Keratinocyte (primary cell): Measurements from ENCODE around the gene AKT1S1. TPM values are rescaled to one million over a fixed set of nuclear protein-coding genes. Genes with fewer than 3 reads are reported as not detected.

Source experiments
- DNase-seq: peaks from one replicate; pipeline ENCODE4 v3.0.0-alpha.2; 2011; ENCODE audit warnings: low read depth, missing footprints, low spot score
- FAIRE-seq: peaks from 2 replicates; lab custom pipeline; 2011; peaks lifted over from hg19 to GRCh38; lab: Jason Lieb, UNC
- H2AFZ ChIP-seq: 2 replicates; pipeline ENCODE4 v1.6.0; 2012; ENCODE audit warnings: low read length, control low read depth, inconsistent platforms; ENCODE audit not compliant: control insufficient read depth
- H3K27ac ChIP-seq: 2 replicates; pipeline ENCODE4 v1.5.1; 2011; ENCODE audit warnings: low read length; ENCODE audit not compliant: control insufficient read depth, insufficient read depth
- H3K27me3 ChIP-seq: 3 replicates; pipeline ENCODE4 v1.6.0; 2011; ENCODE audit warnings: low read length; ENCODE audit not compliant: control insufficient read depth, insufficient read depth; ENCODE audit errors: extremely low read depth
- H3K36me3 ChIP-seq, 2 experiments: 2 replicates in 1 of 2; 3 replicates in 1 of 2; pipeline ENCODE4 v1.5.1; 2011; ENCODE audit warnings: low read length in 2 of 2, mild to moderate bottlenecking in 1 of 2; ENCODE audit not compliant: control insufficient read depth in 2 of 2, insufficient read depth in 2 of 2; ENCODE audit errors: extremely low read depth in 1 of 2
- H3K4me1 ChIP-seq: 3 replicates; pipeline ENCODE4 v1.5.1; 2011; ENCODE audit warnings: low read length; ENCODE audit not compliant: control insufficient read depth, insufficient read depth; ENCODE audit errors: extremely low read depth
- H3K4me2 ChIP-seq: 3 replicates; pipeline ENCODE4 v1.6.0; 2011; ENCODE audit warnings: low read depth, low read length; ENCODE audit not compliant: control insufficient read depth, insufficient read depth; ENCODE audit errors: extremely low read depth
- H3K4me3 ChIP-seq, 3 experiments: fragments of 200-600 bp in 1 of 3; sonication (generic) in 1 of 3; 2 replicates in 2 of 3; 3 replicates in 1 of 3; pipeline ENCODE4 v1.5.1; 2011 to 2016; ENCODE audit warnings: low read length in 3 of 3, mild to moderate bottlenecking in 3 of 3, control low read depth in 2 of 3, inconsistent platforms in 1 of 3, low read depth in 1 of 3, mixed read lengths in 1 of 3, mixed run types in 1 of 3, moderate library complexity in 1 of 3; ENCODE audit not compliant: control insufficient read depth in 2 of 3, insufficient read depth in 2 of 3; ENCODE audit errors: extremely low read depth in 1 of 3
- H3K79me2 ChIP-seq: 2 replicates; pipeline ENCODE4 v1.6.0; 2012; ENCODE audit warnings: low read length; ENCODE audit not compliant: control insufficient read depth, insufficient read depth
- H3K9ac ChIP-seq: 3 replicates; pipeline ENCODE4 v1.6.0; 2011; ENCODE audit warnings: low read length; ENCODE audit not compliant: control insufficient read depth, insufficient read depth; ENCODE audit errors: extremely low read depth
- H3K9me1 ChIP-seq: 3 replicates; pipeline ENCODE4 v1.6.0; 2011; ENCODE audit warnings: low read length; ENCODE audit not compliant: control insufficient read depth, insufficient read depth; ENCODE audit errors: extremely low read depth
- H3K9me3 ChIP-seq: 2 replicates; pipeline ENCODE4 v1.5.1; 2012; ENCODE audit warnings: low read depth, low read length; ENCODE audit not compliant: control insufficient read depth
- H4K20me1 ChIP-seq: 3 replicates; pipeline ENCODE4 v1.6.0; 2011; ENCODE audit warnings: low read length; ENCODE audit not compliant: control insufficient read depth, insufficient read depth; ENCODE audit errors: extremely low read depth
- CTCF ChIP-seq, 3 experiments: IDR thresholded peaks in 1 of 3; conservative IDR thresholded peaks in 1 of 3; optimal IDR thresholded peaks in 1 of 3; 2 replicates in 2 of 3; 3 replicates in 1 of 3; pipeline versions ENCODE3 to v1.5.1; 2011; ENCODE audit warnings: low read length in 3 of 3, mild to moderate bottlenecking in 3 of 3, moderate library complexity in 2 of 3, control low read depth in 1 of 3, inconsistent platforms in 1 of 3; ENCODE audit not compliant: insufficient read depth in 2 of 3; ENCODE audit errors: extremely low read depth in 1 of 3
- EZH2 ChIP-seq: IDR thresholded peaks from one replicate; pipeline ENCODE4 v1.6.1; 2012; ENCODE audit warnings: inconsistent platforms, mild to moderate bottlenecking, low read length, moderate library complexity
- dilution Hi-C: fragments of 300-500 bp; cut with MboI; formaldehyde crosslinking; loops from one replicate; pipeline ENCODE4 v1.7.0; 2020; ENCODE audit warnings: low sequenced_read_pairs; ENCODE audit not compliant: extremely low pct_ligation_motif_present
- polyA plus RNA-seq, 5 experiments: library from polyadenylated mRNA; depleted of rRNA in 3 of 5; stranded (reverse) in 3 of 5; stranded (forward) in 1 of 5; unstranded in 1 of 5; fragments of >200 nt; gene quantifications; 1 replicate in 1 of 5; 2 replicates in 3 of 5; 3 replicates in 1 of 5; pipeline versions ENCODE4 v1.2.1 to v1.2.3, GENCODE V29; 2011 to 2012; ENCODE audit warnings: missing spikeins in 2 of 5, low read depth in 1 of 5, low replicate concordance in 1 of 5

AKT1S1 gene
- polyA plus RNA-seq, 1 donor (not counting 4 experiments of a cell fraction or from before 2014, with no cell fraction given): 27.2 TPM

DNA sequence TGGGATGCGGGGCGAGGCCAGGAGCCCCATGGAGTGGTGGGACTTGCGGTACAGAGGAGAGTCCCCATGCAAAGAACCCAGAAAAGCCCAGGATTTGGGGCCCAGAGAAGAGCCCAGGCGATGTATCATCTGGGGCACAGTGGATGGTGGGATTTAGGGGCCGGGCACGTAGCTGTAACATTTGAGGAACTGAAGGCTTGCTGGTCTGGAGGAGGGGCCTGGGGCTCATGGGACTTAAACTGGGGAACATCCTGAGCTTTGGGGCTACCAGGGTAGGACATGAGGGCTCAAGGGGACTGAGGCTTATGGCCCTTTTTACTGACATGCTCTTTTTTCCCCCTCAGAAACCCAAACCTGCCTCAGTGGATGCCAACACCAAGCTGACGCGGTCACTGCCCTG lies 45.6 kb downstream of the AKT1S1 start:
- H3K79me2 ChIP-seq: no peaks in the 10 kb centered on the region
- H3K9me3 ChIP-seq: no peaks in the 10 kb centered on the region
- no peaks in the 10 kb centered on the region for H3K27me3 ChIP-seq
- no peaks in the 10 kb centered on the region for H3K4me1 ChIP-seq
- H3K36me3 ChIP-seq: peaks cover 14 to 52% of the 10 kb centered on the region in 2 experiments
- no peak overlapping the region for H3K4me3 ChIP-seq
- no peak for DNase-seq
- H3K27ac ChIP-seq: no peak overlapping the region
- no peak overlapping the region for H2AFZ ChIP-seq
- TF ChIP-seq CTCF (optimal IDR thresholded peaks at IDR 0.05 in 1 of 3, IDR thresholded peaks at IDR 0.05 in 1 of 3, conservative IDR thresholded peaks at IDR 0.05 in 1 of 3; ENCODE audit: extremely low read depth in 1 of 3, insufficient read depth in 2 of 3, low read length in 3 of 3) (no peak), EZH2 (no peak)
- no peak overlapping the region for H3K9ac ChIP-seq
- no peaks in the 10 kb centered on the region for H3K9me1 ChIP-seq
- no peak for FAIRE-seq
- H4K20me1 ChIP-seq: no peaks in the 10 kb centered on the region
- dilution Hi-C loops: no loop called here
- H3K4me2 ChIP-seq: no peak overlapping the region

DNA sequence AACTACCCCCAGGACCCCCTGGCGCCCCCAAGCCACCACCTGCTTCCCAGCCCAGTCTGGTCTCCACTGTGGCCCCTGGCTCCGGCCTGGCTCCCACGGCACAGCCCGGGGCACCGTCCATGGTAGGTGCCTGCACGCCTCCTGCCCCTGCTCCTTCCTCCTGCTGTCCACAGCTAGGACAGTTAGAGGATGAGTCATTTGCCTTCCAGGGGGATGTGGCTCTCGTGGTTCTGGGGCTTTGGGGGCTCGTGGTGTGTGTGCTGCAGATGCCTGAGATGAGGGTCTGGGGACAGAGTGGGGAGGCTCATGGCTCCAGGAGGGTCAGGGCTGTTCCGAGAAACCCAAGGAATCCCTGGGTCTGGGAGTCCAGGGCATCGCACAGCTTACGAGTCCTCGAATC lies 46.4 kb downstream of the AKT1S1 start:
- H2AFZ ChIP-seq: no peak overlapping the region
- no peaks in the 10 kb centered on the region for H3K79me2 ChIP-seq
- dilution Hi-C loops: no loop called here
- H3K4me1 ChIP-seq: no peaks in the 10 kb centered on the region
- no peak overlapping the region for H3K9ac ChIP-seq
- H3K36me3 ChIP-seq: peaks cover 12 to 50% of the 10 kb centered on the region in 2 experiments
- TF ChIP-seq CTCF (optimal IDR thresholded peaks at IDR 0.05 in 1 of 3, IDR thresholded peaks at IDR 0.05 in 1 of 3, conservative IDR thresholded peaks at IDR 0.05 in 1 of 3; ENCODE audit: extremely low read depth in 1 of 3, insufficient read depth in 2 of 3, low read length in 3 of 3) (no peak), EZH2 (no peak)
- no peak overlapping the region for H3K4me2 ChIP-seq
- H3K27me3 ChIP-seq: no peaks in the 10 kb centered on the region
- H3K9me1 ChIP-seq: no peaks in the 10 kb centered on the region
- H4K20me1 ChIP-seq: no peaks in the 10 kb centered on the region
- DNase-seq (no peak), FAIRE-seq (no peak)
- no peak overlapping the region for H3K4me3 ChIP-seq
- H3K27ac ChIP-seq: no peak overlapping the region
- H3K9me3 ChIP-seq: no peaks in the 10 kb centered on the region
